ENCODE data around the gene USP19. TPM values are rescaled to one million over a fixed set of nuclear protein-coding genes. Genes with fewer than 3 reads are reported as not detected.
A peak's percentile ranks its signal among the peaks of the same experiment; 100 is the strongest.

USP19 gene
- polyA plus RNA-seq, 3 donors = 18.4 to 55.7 (median 24.1) TPM

- peak within 1 kb of the TSS; percentile 92 to 98 (median 96) for H3K27ac Mint-ChIP-seq
- no peaks in the 10 kb centered on the region for H3K9me3 ChIP-seq (replicated peaks in 1 of 2; ENCODE audit: control insufficient read depth in 1 of 2, insufficient read depth in 1 of 2, low read length in 2 of 2)
- H3K4me1 Mint-ChIP-seq = peaks cover 21% of the 10 kb centered on the region
- H3K9ac ChIP-seq (ENCODE audit: insufficient read depth, low read length, poor library complexity, severe bottlenecking) = peak within 1 kb of the TSS; percentile 91
- peak within 1 kb of the TSS; percentile 75 to 93 for H3K27ac ChIP-seq (ENCODE audit: low read depth in 1 of 2, low read length in 2 of 2)
- peak within 1 kb of the TSS; percentile 87 to 93 for H3K4me3 Mint-ChIP-seq
- peaks cover 23 to 44% of the 10 kb centered on the region in 2 donors for H3K36me3 Mint-ChIP-seq
- peaks cover 19 to 40% of the 10 kb centered on the region in 2 donors for H3K36me3 ChIP-seq (replicated peaks in 1 of 2; ENCODE audit: control insufficient read depth in 1 of 2, insufficient read depth in 2 of 2, low read length in 2 of 2)
- H3K4me1 ChIP-seq (ENCODE audit: control insufficient read depth in 1 of 2, insufficient read depth in 2 of 2, low read length in 2 of 2) = peaks cover 20 to 31% of the 10 kb centered on the region in 2 donors
- H3K9me3 Mint-ChIP-seq = no peaks in the 10 kb centered on the region
- peak; percentile 94 to 96 (median 95) for DNase-seq
- no peaks in the 10 kb centered on the region for H3K27me3 Mint-ChIP-seq (ENCODE audit: low read depth in 3 of 3)
- TF ChIP-seq CTCF (IDR thresholded peaks at IDR 0.05) = peak; percentile 49
- peak within 1 kb of the TSS; percentile 78 for H2AFZ ChIP-seq (ENCODE audit: insufficient read depth, low read depth, low read length, poor library complexity, severe bottlenecking)
- H3K4me3 ChIP-seq (replicated peaks in 1 of 3; ENCODE audit: low read depth in 2 of 3, low read length in 3 of 3) = peak within 1 kb of the TSS; percentile 55 to 87 (median 78)
- no peaks in the 10 kb centered on the region for H3K27me3 ChIP-seq (ENCODE audit: control insufficient read depth in 2 of 2, insufficient read depth in 2 of 2, low read length in 2 of 2)
- H3K79me2 ChIP-seq (ENCODE audit: insufficient read depth, low read length) = peaks cover 44% of the 10 kb centered on the region
- intact Hi-C loops (cut with micrococcal nuclease) = loop anchor here (1.0 to 5.0 kb wide), 3 partner anchors 10 to 107 kb away; partner anchors contain the start of genes NDUFAF3 (in 2 of the 2) and QARS1 (in 1 of the 2)
- peak within 1 kb of the TSS; percentile 99 for H3K4me2 ChIP-seq (replicated peaks; ENCODE audit: extremely low read depth, low read length, poor library complexity, severe bottlenecking)
- H4K20me1 ChIP-seq (ENCODE audit: insufficient read depth, low read length) = peaks cover 40% of the 10 kb centered on the region
- WGBS (ENCODE audit: insufficient coverage) = under 1% methylated on average over 63 of the region's 65 CpGs
Measured at GRCh38 chr3:49093853-49094767, 26.5 kb downstream of the USP19 start, which contains the start of gene QRICH1. Gene QRICH1 (minus strand): TSS chr3:49094071. CDS start chr3:49077017, 17,054 bp downstream.
